ENCODE measurements around the gene STOM.

DNA sequence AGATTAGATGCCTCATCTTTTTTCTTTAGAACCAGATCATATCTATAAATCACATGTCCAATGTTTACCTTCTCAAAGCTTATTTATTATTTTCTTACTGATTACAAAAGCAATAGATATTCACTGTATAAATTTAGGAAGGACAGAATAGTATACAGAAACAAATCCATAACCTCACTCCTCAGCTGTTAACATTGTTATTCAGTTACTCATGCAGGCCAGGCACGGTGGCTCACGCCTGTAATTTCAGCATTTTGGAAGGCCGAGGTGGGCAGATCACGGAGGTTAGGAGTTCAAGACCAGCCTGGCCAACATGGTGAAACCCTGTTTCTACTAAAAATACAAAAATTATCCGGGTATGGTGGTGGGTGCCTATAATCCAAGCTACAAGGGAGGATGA, 15.3 kb downstream of the STOM start:
- TF ChIP-seq, protein P1, sequence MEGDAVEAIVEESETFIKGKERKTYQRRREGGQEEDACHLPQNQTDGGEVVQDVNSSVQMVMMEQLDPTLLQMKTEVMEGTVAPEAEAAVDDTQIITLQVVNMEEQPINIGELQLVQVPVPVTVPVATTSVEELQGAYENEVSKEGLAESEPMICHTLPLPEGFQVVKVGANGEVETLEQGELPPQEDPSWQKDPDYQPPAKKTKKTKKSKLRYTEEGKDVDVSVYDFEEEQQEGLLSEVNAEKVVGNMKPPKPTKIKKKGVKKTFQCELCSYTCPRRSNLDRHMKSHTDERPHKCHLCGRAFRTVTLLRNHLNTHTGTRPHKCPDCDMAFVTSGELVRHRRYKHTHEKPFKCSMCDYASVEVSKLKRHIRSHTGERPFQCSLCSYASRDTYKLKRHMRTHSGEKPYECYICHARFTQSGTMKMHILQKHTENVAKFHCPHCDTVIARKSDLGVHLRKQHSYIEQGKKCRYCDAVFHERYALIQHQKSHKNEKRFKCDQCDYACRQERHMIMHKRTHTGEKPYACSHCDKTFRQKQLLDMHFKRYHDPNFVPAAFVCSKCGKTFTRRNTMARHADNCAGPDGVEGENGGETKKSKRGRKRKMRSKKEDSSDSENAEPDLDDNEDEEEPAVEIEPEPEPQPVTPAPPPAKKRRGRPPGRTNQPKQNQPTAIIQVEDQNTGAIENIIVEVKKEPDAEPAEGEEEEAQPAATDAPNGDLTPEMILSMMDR (tag by site-specific recombination; IDR thresholded peaks at IDR 0.05) = no peak
- TF ChIP-seq, protein P2, sequence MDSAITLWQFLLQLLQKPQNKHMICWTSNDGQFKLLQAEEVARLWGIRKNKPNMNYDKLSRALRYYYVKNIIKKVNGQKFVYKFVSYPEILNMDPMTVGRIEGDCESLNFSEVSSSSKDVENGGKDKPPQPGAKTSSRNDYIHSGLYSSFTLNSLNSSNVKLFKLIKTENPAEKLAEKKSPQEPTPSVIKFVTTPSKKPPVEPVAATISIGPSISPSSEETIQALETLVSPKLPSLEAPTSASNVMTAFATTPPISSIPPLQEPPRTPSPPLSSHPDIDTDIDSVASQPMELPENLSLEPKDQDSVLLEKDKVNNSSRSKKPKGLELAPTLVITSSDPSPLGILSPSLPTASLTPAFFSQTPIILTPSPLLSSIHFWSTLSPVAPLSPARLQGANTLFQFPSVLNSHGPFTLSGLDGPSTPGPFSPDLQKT (IDR thresholded peaks at IDR 0.05; ENCODE audit: borderline replicate concordance, low read depth, low read length) = no peak
- TF ChIP-seq ZBTB26 (tag by site-specific recombination; optimal IDR thresholded peaks at IDR 0.05) (no peak), SETDB1 (IDR thresholded peaks at IDR 0.05; ENCODE audit: insufficient read length, low read length) (no peak), ZNF335 (tag by site-specific recombination; conservative IDR thresholded peaks at IDR 0.05) (no peak)
- TF ChIP-seq, protein P3, sequence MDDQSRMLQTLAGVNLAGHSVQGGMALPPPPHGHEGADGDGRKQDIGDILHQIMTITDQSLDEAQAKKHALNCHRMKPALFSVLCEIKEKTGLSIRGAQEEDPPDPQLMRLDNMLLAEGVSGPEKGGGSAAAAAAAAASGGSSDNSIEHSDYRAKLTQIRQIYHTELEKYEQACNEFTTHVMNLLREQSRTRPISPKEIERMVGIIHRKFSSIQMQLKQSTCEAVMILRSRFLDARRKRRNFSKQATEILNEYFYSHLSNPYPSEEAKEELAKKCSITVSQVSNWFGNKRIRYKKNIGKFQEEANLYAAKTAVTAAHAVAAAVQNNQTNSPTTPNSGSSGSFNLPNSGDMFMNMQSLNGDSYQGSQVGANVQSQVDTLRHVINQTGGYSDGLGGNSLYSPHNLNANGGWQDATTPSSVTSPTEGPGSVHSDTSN (CRISPR knock-in tag; IDR thresholded peaks at IDR 0.05) = no peak
